Transverse colon (tissue), 3 donors: Measurements from ENCODE around the gene CAPN6.

ENCODE experiments used
- POLR2A ChIP-seq: fragments of 450-650 bp; IDR thresholded peaks from one replicate; pipeline ENCODE4 v1.6.1; 2016; ENCODE audit warnings: antibody characterized with exemption, mild to moderate bottlenecking, moderate library complexity
- TF ChIP-seq, protein P1 (sequence below), 5 experiments: fragments of 200-600 bp in 3 of 5; fragments of 450-650 bp in 2 of 5; sonication (generic) in 3 of 5; IDR thresholded peaks; 1 replicate in 2 of 5; 2 replicates in 3 of 5; pipeline ENCODE4 v1.5.1; 2016 to 2017; ENCODE audit warnings: antibody characterized with exemption in 5 of 5, inconsistent platforms in 3 of 5, mild to moderate bottlenecking in 2 of 5, moderate library complexity in 1 of 5

DNA sequence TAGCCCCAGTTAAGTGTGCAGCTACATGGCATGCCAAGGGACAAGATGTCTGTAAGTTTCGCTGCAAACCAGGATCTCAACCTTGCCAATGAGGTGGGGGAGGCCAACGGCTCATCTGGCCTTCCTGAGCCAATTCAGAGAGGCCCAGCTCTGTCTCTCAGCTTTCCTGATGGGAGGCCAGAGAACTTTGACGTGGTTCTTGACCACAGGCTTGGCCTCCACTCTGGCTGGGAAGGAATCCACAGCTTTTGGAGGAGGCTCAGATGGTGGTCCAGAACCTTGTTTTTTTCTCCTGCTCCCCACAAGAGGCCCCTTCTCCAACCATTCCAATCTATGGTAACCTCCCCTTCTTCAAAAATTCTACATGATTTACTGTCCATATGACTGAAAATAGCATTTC lies 9.8 kb downstream of the CAPN6 start:
- TF ChIP-seq, protein P1, sequence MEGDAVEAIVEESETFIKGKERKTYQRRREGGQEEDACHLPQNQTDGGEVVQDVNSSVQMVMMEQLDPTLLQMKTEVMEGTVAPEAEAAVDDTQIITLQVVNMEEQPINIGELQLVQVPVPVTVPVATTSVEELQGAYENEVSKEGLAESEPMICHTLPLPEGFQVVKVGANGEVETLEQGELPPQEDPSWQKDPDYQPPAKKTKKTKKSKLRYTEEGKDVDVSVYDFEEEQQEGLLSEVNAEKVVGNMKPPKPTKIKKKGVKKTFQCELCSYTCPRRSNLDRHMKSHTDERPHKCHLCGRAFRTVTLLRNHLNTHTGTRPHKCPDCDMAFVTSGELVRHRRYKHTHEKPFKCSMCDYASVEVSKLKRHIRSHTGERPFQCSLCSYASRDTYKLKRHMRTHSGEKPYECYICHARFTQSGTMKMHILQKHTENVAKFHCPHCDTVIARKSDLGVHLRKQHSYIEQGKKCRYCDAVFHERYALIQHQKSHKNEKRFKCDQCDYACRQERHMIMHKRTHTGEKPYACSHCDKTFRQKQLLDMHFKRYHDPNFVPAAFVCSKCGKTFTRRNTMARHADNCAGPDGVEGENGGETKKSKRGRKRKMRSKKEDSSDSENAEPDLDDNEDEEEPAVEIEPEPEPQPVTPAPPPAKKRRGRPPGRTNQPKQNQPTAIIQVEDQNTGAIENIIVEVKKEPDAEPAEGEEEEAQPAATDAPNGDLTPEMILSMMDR (IDR thresholded peaks at IDR 0.05): no peak
- TF ChIP-seq POLR2A: no peak
